SK-N-SH (cell line): Measurements from ENCODE around the gene NKX1-1.

Experiments used
- ELF1 ChIP-seq: IDR thresholded peaks from 2 replicates; pipeline ENCODE4 v1.4.0; 2012
- EP300 ChIP-seq, 2 experiments: IDR thresholded peaks; 2 replicates each; pipeline versions ENCODE4 v1.4.0 to v1.6.1; 2012; ENCODE audit warnings: borderline replicate concordance in 1 of 2, low read depth in 1 of 2, low read length in 1 of 2
- IRF3 ChIP-seq: fragments of 150-350 bp; IDR thresholded peaks from 2 replicates; pipeline ENCODE4 v1.6.1; 2016; ENCODE audit warnings: mild to moderate bottlenecking, low read depth, low read length

- TF ChIP-seq ELF1 (no peak), IRF3 (no peak), EP300 (IDR thresholded peaks at IDR 0.05; ENCODE audit: borderline replicate concordance in 1 of 2, low read depth in 1 of 2, low read length in 1 of 2) (no peak)
Observed at GRCh38 chr4:1380368-1381151, 25.7 kb downstream of the NKX1-1 start.
